SK-N-SH (cell line): ENCODE data around the gene PRAME.

Experiments
- EZH2phosphoT487 ChIP-seq: fragments of 200-600 bp; sonication (generic); IDR thresholded peaks from 2 replicates; pipeline ENCODE4 v1.6.1; 2017; ENCODE audit warnings: low read depth, mixed run types, mild to moderate bottlenecking, antibody characterized with exemption, moderate library complexity, borderline replicate concordance
- FOSL2 ChIP-seq: IDR thresholded peaks from 2 replicates; pipeline ENCODE4 v1.4.0; 2012; ENCODE audit warnings: low read depth, mild to moderate bottlenecking, moderate library complexity, borderline replicate concordance
- POLR2AphosphoS5 ChIP-seq: IDR thresholded peaks from 2 replicates; pipeline ENCODE4 v1.6.1; 2012; ENCODE audit warnings: low read depth, low read length
- RFX5 ChIP-seq: IDR thresholded peaks from 2 replicates; pipeline ENCODE4 v1.6.1; 2012; ENCODE audit warnings: mild to moderate bottlenecking, improper control_type of control experiment, low read length
- TCF12 ChIP-seq: IDR thresholded peaks from 2 replicates; pipeline ENCODE4 v1.4.0; 2012
- TF ChIP-seq, protein P1 (sequence below): fragments of 150-350 bp; IDR thresholded peaks from 2 replicates; pipeline ENCODE4 v1.6.1; 2017; ENCODE audit warnings: antibody characterized with exemption, low read length, low read depth, borderline replicate concordance
- TF ChIP-seq, protein P2 (sequence below): fragments of 200-600 bp; sonication (generic); IDR thresholded peaks from 2 replicates; pipeline ENCODE4 v1.6.1; 2017; ENCODE audit warnings: antibody characterized with exemption, mild to moderate bottlenecking, moderate library complexity

DNA sequence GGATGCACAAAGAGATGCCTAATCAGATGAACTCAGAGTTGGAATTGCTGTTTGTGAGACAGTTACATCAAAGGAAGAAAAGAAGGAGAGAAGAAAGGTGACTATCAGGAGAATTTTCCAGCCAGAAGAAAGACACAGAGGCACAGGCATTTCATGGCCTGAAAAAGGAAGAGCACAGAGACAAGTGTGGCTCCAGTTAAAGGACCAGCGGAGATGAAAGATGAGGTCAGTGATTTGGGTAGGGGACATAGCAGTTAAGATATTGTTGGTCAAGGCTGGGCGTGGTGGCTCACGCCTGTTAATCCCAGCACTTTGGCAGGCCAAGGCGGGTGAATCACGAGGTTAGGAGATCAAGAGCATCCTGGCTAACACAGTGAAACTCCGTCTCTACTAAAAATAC lies 35.6 kb downstream of the PRAME start:
- TF ChIP-seq POLR2AphosphoS5 (no peak), RFX5 (no peak), EZH2phosphoT487 (no peak), TCF12 (no peak), FOSL2 (no peak)
- TF ChIP-seq, protein P1, sequence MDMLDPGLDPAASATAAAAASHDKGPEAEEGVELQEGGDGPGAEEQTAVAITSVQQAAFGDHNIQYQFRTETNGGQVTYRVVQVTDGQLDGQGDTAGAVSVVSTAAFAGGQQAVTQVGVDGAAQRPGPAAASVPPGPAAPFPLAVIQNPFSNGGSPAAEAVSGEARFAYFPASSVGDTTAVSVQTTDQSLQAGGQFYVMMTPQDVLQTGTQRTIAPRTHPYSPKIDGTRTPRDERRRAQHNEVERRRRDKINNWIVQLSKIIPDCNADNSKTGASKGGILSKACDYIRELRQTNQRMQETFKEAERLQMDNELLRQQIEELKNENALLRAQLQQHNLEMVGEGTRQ, result no peak
- TF ChIP-seq, protein P2, sequence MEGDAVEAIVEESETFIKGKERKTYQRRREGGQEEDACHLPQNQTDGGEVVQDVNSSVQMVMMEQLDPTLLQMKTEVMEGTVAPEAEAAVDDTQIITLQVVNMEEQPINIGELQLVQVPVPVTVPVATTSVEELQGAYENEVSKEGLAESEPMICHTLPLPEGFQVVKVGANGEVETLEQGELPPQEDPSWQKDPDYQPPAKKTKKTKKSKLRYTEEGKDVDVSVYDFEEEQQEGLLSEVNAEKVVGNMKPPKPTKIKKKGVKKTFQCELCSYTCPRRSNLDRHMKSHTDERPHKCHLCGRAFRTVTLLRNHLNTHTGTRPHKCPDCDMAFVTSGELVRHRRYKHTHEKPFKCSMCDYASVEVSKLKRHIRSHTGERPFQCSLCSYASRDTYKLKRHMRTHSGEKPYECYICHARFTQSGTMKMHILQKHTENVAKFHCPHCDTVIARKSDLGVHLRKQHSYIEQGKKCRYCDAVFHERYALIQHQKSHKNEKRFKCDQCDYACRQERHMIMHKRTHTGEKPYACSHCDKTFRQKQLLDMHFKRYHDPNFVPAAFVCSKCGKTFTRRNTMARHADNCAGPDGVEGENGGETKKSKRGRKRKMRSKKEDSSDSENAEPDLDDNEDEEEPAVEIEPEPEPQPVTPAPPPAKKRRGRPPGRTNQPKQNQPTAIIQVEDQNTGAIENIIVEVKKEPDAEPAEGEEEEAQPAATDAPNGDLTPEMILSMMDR, result no peak
